Erythroblast (primary cell): ENCODE measurements around the gene SOX5.

Experiments
- GATA1 ChIP-seq: IDR thresholded peaks from 2 replicates; pipeline ENCODE4 v1.6.1; 2011; ENCODE audit warnings: low read depth, mild to moderate bottlenecking, control low read depth, low read length, moderate library complexity
- POLR2A ChIP-seq: IDR thresholded peaks from 2 replicates; pipeline ENCODE4 v1.6.1; 2011; ENCODE audit warnings: mild to moderate bottlenecking, low read length

GRCh38 chr12:23731493-23731892 lies 218.0 kb downstream of the SOX5 start:
- TF ChIP-seq POLR2A (no peak), GATA1 (no peak)
